Uterus (tissue), 4 donors: ENCODE results near the gene ARGLU1. TPM values are rescaled to one million over a fixed set of nuclear protein-coding genes. Genes with fewer than 3 reads are reported as not detected.

Experiments
- DNase-seq, 2 donors: peaks; one replicate each; pipeline ENCODE4 v3.0.0-alpha.2; 2019 to 2020
- H3K27ac ChIP-seq, 2 donors: fragments of 200-600 bp; sonication (generic); 1 replicate in 1 of 2; 2 replicates in 1 of 2; pipeline ENCODE4 v1.5.1; 2016 to 2018
- H3K27me3 ChIP-seq, 2 donors: fragments of 200-600 bp; sonication (generic); one replicate each; pipeline ENCODE4 v1.5.1; 2018 to 2019; ENCODE audit warnings: control low read depth in 1 of 2
- H3K36me3 ChIP-seq, 2 donors: fragments of 200-600 bp; sonication (generic); one replicate each; pipeline ENCODE4 v1.5.1; 2019; ENCODE audit warnings: control low read depth in 1 of 2
- H3K4me1 ChIP-seq, 2 donors: fragments of 200-600 bp; sonication (generic); one replicate each; pipeline ENCODE4 v1.5.1; 2018 to 2019; ENCODE audit warnings: control low read depth in 1 of 2
- H3K4me3 ChIP-seq, 2 donors: fragments of 200-600 bp; sonication (generic); 1 replicate in 1 of 2; 2 replicates in 1 of 2; pipeline ENCODE4 v1.5.1; 2018 to 2019; ENCODE audit warnings: mild to moderate bottlenecking in 1 of 2
- H3K9me3 ChIP-seq, 2 donors: fragments of 200-600 bp; sonication (generic); one replicate each; pipeline ENCODE4 v1.5.1; 2019; ENCODE audit warnings: control low read depth in 1 of 2
- POLR2A ChIP-seq, 2 donors: fragments of 450-650 bp; IDR thresholded peaks; one replicate each; pipeline ENCODE4 v1.6.1; 2016; ENCODE audit warnings: antibody characterized with exemption in 2 of 2, mild to moderate bottlenecking in 1 of 2, moderate library complexity in 1 of 2
- intact Hi-C: fragments of 100-400 bp; cut with DNase I; formaldehyde crosslinking; loops from one replicate; pipeline ENCODE4 v1.15.1; 2023; ENCODE audit warnings: low total_unique reads
- total RNA-seq, 4 donors: library from RNA; depleted of rRNA in 3 of 4; stranded (reverse); fragments of >200 nt in 3 of 4; gene quantifications; one replicate each; pipeline versions ENCODE4 v1.1.0 to v1.2.4, GENCODE V29; 2014 to 2023
- TF ChIP-seq, protein P1 (sequence below), 4 experiments: fragments of 200-600 bp in 2 of 4; fragments of 450-650 bp in 2 of 4; sonication (generic) in 2 of 4; IDR thresholded peaks; one replicate each; pipeline ENCODE4 v1.5.1; 2016 to 2019; ENCODE audit warnings: antibody characterized with exemption in 4 of 4, mild to moderate bottlenecking in 2 of 4, moderate library complexity in 1 of 4
- donor health status: DM: yes; HTN: yes; CAD: no.

The ARGLU1 gene
- total RNA-seq, 4 donors from 2014 or later: 91.5 to 162 (median 135) TPM

DNA sequence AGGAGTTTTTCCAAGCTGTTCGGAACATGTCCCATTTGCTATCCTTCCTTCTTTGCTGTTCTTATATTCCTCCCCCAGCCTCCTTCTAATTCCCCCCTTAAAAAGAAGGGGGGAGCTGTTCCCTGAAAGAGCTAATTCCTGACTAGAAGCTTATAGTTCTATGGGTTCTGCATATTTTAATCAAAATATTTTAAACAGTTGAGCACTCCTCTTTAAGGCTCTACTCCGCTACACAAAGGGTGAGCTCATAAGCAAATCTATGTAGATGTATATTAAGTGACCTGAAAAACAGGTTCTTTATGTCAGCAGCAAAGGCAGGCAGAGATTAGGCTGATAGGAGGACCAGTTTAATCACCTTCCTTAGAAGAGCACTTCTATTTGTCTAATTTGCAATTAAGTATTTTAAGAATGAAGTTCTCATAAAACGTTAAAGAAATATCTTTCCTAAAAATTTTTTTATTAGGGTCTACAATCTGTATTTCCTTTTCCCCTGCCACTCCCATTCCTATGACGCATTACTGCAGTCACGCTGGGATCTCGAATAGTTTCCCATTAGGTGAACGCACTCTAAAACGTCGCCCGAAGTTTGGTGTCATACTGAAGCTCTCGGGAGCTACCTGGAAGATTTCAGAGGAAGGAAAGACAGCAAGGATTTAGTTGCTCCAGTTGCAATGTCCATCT is 37.6 kb downstream of the ARGLU1 start:
- Histone ChIP-seq H3K27ac (peak overlapping the region in 1 of 2 donors; percentile 2), H3K36me3 (no peaks in the 10 kb centered on the region), H3K9me3 (no peaks in the 10 kb centered on the region), H3K27me3 (no peaks in the 10 kb centered on the region), H3K4me3 (no peak overlapping the region), H3K4me1 (peaks cover 0 to 8% of the 10 kb centered on the region in 2 donors)
- DNase-seq: no peak
- no peak for TF ChIP-seq POLR2A (IDR thresholded peaks at IDR 0.05)
- TF ChIP-seq, protein P1, sequence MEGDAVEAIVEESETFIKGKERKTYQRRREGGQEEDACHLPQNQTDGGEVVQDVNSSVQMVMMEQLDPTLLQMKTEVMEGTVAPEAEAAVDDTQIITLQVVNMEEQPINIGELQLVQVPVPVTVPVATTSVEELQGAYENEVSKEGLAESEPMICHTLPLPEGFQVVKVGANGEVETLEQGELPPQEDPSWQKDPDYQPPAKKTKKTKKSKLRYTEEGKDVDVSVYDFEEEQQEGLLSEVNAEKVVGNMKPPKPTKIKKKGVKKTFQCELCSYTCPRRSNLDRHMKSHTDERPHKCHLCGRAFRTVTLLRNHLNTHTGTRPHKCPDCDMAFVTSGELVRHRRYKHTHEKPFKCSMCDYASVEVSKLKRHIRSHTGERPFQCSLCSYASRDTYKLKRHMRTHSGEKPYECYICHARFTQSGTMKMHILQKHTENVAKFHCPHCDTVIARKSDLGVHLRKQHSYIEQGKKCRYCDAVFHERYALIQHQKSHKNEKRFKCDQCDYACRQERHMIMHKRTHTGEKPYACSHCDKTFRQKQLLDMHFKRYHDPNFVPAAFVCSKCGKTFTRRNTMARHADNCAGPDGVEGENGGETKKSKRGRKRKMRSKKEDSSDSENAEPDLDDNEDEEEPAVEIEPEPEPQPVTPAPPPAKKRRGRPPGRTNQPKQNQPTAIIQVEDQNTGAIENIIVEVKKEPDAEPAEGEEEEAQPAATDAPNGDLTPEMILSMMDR (IDR thresholded peaks at IDR 0.05): no peak
- intact Hi-C loops: no loop called here

DNA sequence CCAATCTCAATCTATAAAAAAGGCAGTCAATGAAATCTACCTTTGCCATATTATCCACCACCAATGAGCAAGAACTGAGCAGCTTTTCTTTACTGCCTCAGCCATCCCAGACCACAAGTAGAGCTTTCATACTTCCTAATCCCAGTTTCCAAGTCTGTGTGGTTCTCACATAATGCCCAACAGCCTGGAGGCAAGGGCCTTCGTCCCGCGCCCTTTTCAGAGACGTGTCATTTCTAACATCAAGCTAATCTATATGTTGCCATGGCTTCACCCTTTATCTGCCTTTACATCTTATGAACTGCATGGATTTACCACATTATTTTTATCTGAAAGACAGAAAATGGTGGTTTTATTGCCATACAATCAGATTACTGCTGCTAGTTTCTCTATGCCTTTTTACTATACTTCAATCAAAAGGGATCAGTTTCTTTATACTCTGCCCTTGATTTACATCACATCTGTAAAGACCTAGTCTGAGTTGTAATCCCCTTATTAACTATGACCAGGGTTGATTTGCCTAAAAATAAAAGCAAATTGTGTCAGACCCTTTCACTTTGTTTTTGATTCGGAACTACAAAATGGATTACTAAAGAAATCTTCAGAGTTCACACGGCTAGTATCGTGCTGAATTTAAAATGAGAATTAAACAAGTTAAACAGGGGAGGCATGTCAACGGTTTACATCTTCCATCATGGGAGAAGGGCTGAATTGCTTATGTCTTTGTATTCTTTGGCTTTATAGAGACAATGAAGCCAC is 38.3 kb downstream of the ARGLU1 start:
- Histone ChIP-seq H3K27me3 (no peaks in the 10 kb centered on the region), H3K27ac (no peak overlapping the region), H3K36me3 (no peaks in the 10 kb centered on the region), H3K4me3 (no peak overlapping the region), H3K4me1 (peaks cover 0 to 6% of the 10 kb centered on the region in 2 donors), H3K9me3 (no peaks in the 10 kb centered on the region)
- no peak for DNase-seq
- TF ChIP-seq POLR2A (IDR thresholded peaks at IDR 0.05): no peak
- TF ChIP-seq, protein P1 (IDR thresholded peaks at IDR 0.05): no peak
- intact Hi-C loops: no loop called here

DNA sequence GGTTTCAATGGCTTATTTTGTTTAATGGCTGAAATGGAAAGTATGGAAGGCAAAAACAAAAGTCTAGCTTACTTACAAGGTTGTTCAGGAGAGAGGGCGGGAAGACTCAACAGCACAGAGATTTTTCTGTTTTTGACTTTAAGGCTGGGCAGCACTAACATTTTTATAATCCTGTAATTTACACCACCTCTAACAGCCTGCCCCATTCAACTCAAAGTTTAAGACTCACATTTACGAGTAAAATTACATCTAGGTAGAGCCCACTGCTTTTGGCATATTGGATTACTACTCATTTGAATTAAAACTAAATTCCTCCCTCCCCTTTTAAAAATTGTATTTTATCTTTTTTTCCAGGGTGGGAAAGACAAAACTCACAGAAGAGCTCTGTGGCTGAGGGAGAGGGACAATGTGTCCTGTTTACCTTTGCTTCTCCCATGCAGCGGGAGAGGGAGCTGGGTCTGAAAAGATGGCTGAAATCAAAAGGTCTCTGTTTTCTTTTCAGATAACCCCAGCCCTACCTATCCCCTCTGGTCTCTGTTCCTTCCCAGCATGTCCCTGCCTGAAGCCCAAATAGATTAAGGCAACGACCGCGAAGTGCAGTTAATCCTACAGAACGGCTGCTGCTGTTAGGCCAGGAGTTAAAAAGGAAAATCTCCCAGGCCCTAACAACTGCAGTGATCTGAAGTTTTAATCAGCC is 39.1 kb downstream of the ARGLU1 start:
- H3K27me3 ChIP-seq: no peaks in the 10 kb centered on the region
- intact Hi-C loops: no loop called here
- no peak overlapping the region for H3K4me3 ChIP-seq
- no peak for DNase-seq
- no peaks in the 10 kb centered on the region for H3K36me3 ChIP-seq
- H3K4me1 ChIP-seq: no peaks in the 10 kb centered on the region
- no peaks in the 10 kb centered on the region for H3K9me3 ChIP-seq
- no peak overlapping the region for H3K27ac ChIP-seq
- no peak for TF ChIP-seq POLR2A (IDR thresholded peaks at IDR 0.05)
- TF ChIP-seq, protein P1 (IDR thresholded peaks at IDR 0.05): no peak

DNA sequence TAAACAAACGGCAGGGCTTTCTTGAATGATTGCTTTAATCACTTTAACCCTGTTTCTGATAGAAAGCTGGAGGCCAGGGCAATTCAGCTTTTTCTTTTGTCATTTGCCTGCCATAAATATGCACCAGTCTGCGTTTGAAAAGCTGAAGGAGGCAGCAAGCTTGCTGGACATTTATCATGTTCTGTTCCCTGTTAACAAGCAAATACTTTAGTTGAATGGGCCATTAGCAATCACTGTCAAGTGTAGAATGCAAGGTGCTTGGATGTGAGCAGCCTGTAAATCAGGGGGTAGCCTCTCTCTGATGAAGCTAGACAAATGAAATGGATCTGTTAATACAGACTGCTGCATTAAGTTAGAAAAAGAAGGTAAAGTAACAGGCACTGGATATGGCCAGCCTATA is 40.1 kb downstream of the ARGLU1 start:
- TF ChIP-seq, protein P1 (IDR thresholded peaks at IDR 0.05): no peak
- TF ChIP-seq POLR2A (IDR thresholded peaks at IDR 0.05): no peak
- intact Hi-C loops: no loop called here
- Histone ChIP-seq H3K36me3 (no peaks in the 10 kb centered on the region), H3K4me1 (no peaks in the 10 kb centered on the region), H3K4me3 (no peak overlapping the region), H3K9me3 (no peaks in the 10 kb centered on the region), H3K27me3 (no peaks in the 10 kb centered on the region), H3K27ac (no peak overlapping the region)
- no peak for DNase-seq

DNA sequence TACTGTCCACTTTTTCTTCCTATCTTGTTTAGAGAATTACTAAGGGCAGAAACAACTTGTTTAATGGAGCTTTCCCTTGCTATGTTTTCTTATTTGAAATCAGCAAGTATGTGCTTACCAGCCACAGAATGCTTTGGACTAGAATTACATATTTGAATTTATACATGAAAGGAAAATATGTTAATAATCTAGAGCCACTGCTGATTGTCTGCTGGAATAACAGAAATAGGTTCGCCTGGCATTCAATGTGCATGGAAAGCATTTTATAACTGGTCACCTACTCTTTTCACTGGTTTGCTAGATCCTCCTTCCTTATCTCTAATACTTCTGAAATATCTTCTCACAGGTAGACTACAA is 40.5 kb downstream of the ARGLU1 start:
- no peaks in the 10 kb centered on the region for H3K27me3 ChIP-seq
- H3K27ac ChIP-seq: no peak overlapping the region
- intact Hi-C loops: no loop called here
- H3K4me3 ChIP-seq: no peak overlapping the region
- DNase-seq: no peak
- no peaks in the 10 kb centered on the region for H3K36me3 ChIP-seq
- no peaks in the 10 kb centered on the region for H3K4me1 ChIP-seq
- TF ChIP-seq, protein P1 (IDR thresholded peaks at IDR 0.05): no peak
- TF ChIP-seq POLR2A (IDR thresholded peaks at IDR 0.05): no peak
- H3K9me3 ChIP-seq: no peaks in the 10 kb centered on the region
